Mucosa of descending colon (tissue), 3 donors: ENCODE measurements around the gene THOC2. TPM values are rescaled to one million over a fixed set of nuclear protein-coding genes. Genes with fewer than 3 reads are reported as not detected.
"Not testable (repeated sequence)": the region's sequence is repeated elsewhere in the genome, so short reads cannot be mapped to it uniquely, and the experiment has no call there.

ENCODE experiments used
- ATAC-seq: fragments of 200-7000 bp; cut with Tn5 transposase; one replicate; pipeline ENCODE4 v1.9.1; 2020; ENCODE audit warnings: mild to moderate bottlenecking, moderate library complexity
- DNase-seq, 3 donors: peaks; one replicate each; pipeline ENCODE4 v3.0.0-alpha.2; 2020
- H3K36me3 ChIP-seq: fragments of 200-600 bp; one replicate; pipeline ENCODE4 v1.8.0; 2021; ENCODE audit warnings: low read depth, mild to moderate bottlenecking
- H3K4me1 ChIP-seq: fragments of 200-600 bp; one replicate; pipeline ENCODE4 v1.8.0; 2021; ENCODE audit warnings: low read depth, mild to moderate bottlenecking
- H3K4me3 ChIP-seq: fragments of 200-600 bp; one replicate; pipeline ENCODE4 v1.8.0; 2021; ENCODE audit warnings: mild to moderate bottlenecking
- H3K9me3 ChIP-seq: fragments of 200-600 bp; one replicate; pipeline ENCODE4 v1.8.0; 2021; ENCODE audit warnings: mild to moderate bottlenecking
- CTCF ChIP-seq: fragments of 200-600 bp; IDR thresholded peaks from one replicate; pipeline ENCODE4 v1.8.0; 2022; ENCODE audit warnings: antibody characterized with exemption, mild to moderate bottlenecking
- intact Hi-C, 2 donors: fragments of 100-400 bp; cut with DNase I in 1 of 2; cut with micrococcal nuclease in 1 of 2; formaldehyde crosslinking; loops; one replicate each; pipeline versions ENCODE4 v1.11.0 to v1.11.1; 2022; cut with DNase I, micrococcal nuclease
- total RNA-seq, 3 donors: library from RNA; stranded (reverse); fragmentation: NEBNext Ultra II Directional in 2 of 3; extraction: Animal tissue kit (Norgen Biotek cat#: 25700) in 2 of 3; gene quantifications; one replicate each; pipeline versions ENCODE4 v1.2.1 to v1.2.4, GENCODE V29; 2021 to 2023
- donor health status: DM: no; HTN: no; CAD: no; lungs with moderate emphysema.
- donor health status: DM: no; HTN: no; CAD: no.
- donor health status: DM: no; HTN: yes; CAD: no.

Gene THOC2
- total RNA-seq, 3 donors from 2014 or later = 66.5 to 82.6 (median 75.8) TPM

GRCh38 chrX:123713841-123714240, 19.0 kb downstream of the THOC2 start:
- no peaks in the 10 kb centered on the region for H3K9me3 ChIP-seq
- intact Hi-C loops = no loop called here
- H3K4me3 ChIP-seq = no peak overlapping the region
- no peak for DNase-seq
- no peak for TF ChIP-seq CTCF
- no peak for ATAC-seq
- H3K4me1 ChIP-seq = no peaks in the 10 kb centered on the region
- no peaks in the 10 kb centered on the region for H3K36me3 ChIP-seq

GRCh38 chrX:123713434-123713833, 19.4 kb downstream of the THOC2 start:
- H3K4me1 ChIP-seq = no peaks in the 10 kb centered on the region
- H3K36me3 ChIP-seq = no peaks in the 10 kb centered on the region
- no peak overlapping the region for H3K4me3 ChIP-seq
- no peaks in the 10 kb centered on the region for H3K9me3 ChIP-seq
- no peak for TF ChIP-seq CTCF
- ATAC-seq (no peak), DNase-seq (no peak)
- intact Hi-C loops = no loop called here

GRCh38 chrX:123711201-123711600, 21.7 kb downstream of the THOC2 start:
- H3K9me3 ChIP-seq, ATAC-seq, H3K4me3 ChIP-seq, intact Hi-C loops, H3K4me1 ChIP-seq, H3K36me3 ChIP-seq, DNase-seq: not testable (repeated sequence)

- DNase-seq (no peak), ATAC-seq (no peak)
- Histone ChIP-seq H3K4me1 (no peaks in the 10 kb centered on the region), H3K36me3 (no peaks in the 10 kb centered on the region), H3K9me3 (no peaks in the 10 kb centered on the region), H3K4me3 (no peak overlapping the region)
- intact Hi-C loops = no loop called here
- no peak for TF ChIP-seq CTCF
Measured at GRCh38 chrX:123704781-123705180, 28.1 kb downstream of the THOC2 start.

GRCh38 chrX:123698979-123699520, 33.8 kb downstream of the THOC2 start:
- ATAC-seq (no peak), DNase-seq (no peak)
- no peaks in the 10 kb centered on the region for H3K36me3 ChIP-seq
- no peaks in the 10 kb centered on the region for H3K9me3 ChIP-seq
- no peak for TF ChIP-seq CTCF
- no peaks in the 10 kb centered on the region for H3K4me1 ChIP-seq
- intact Hi-C loops = no loop called here
- no peak overlapping the region for H3K4me3 ChIP-seq

- no peaks in the 10 kb centered on the region for H3K9me3 ChIP-seq
- ATAC-seq (no peak), DNase-seq (no peak)
- no peaks in the 10 kb centered on the region for H3K36me3 ChIP-seq
- no peak overlapping the region for H3K4me3 ChIP-seq
- no peak for TF ChIP-seq CTCF
- H3K4me1 ChIP-seq = no peaks in the 10 kb centered on the region
- intact Hi-C loops = no loop called here
Measured at GRCh38 chrX:123696334-123696733, 36.5 kb downstream of the THOC2 start.
